Mammary epithelial cell (primary cell): ENCODE measurements around the gene CD8B2.

Source experiments
- CTCF ChIP-seq, 2 donors: IDR thresholded peaks in 1 of 2; conservative IDR thresholded peaks in 1 of 2; 2 replicates each; pipeline ENCODE4 v1.5.1; 2011 to 2012; ENCODE audit warnings: inconsistent platforms in 2 of 2, low read length in 2 of 2, mild to moderate bottlenecking in 2 of 2, control low read depth in 1 of 2, low read depth in 1 of 2; ENCODE audit not compliant: insufficient read depth in 1 of 2; ENCODE audit errors: extremely low read depth in 1 of 2
- EZH2 ChIP-seq: IDR thresholded peaks from 2 replicates; pipeline ENCODE4 v1.6.1; 2012; ENCODE audit warnings: low read length, inconsistent platforms, borderline replicate concordance

GRCh38 chr2:106537047-106537446 is 49.9 kb downstream of the CD8B2 start:
- TF ChIP-seq CTCF (conservative IDR thresholded peaks at IDR 0.05 in 1 of 2, IDR thresholded peaks at IDR 0.05 in 1 of 2; ENCODE audit: extremely low read depth in 1 of 2, insufficient read depth in 1 of 2, low read depth in 1 of 2, low read length in 2 of 2) = no peak
- no peak for TF ChIP-seq EZH2
